ENCODE results near the gene DMXL1. TPM values are rescaled to one million over a fixed set of nuclear protein-coding genes. Genes with fewer than 3 reads are reported as not detected.

Gene DMXL1
- total RNA-seq, 1 donor from 2014 or later: 56.4 TPM

DNA sequence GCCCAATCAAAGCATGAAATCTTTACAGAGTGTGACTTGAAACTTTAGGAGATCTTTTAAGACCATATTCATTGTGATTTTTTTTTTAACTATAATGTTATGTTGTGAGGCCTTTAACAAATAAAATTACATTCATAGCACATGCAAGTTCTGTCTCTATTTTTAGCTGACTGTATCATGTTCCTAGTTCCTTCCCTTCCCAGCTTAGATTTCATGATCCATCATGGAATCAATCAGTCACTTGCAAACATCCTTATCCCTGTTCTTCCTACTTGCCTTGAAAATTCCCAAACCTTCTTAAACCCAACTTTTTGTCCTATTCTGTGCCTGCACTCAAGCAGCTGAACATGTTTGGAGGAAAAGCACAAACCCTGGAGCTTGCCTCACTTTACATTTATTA is 141.8 kb downstream of the DMXL1 start:
- Histone ChIP-seq H3K27ac (no peak overlapping the region), H3K27me3 (ENCODE audit: low read depth) (no peaks in the 10 kb centered on the region), H3K4me3 (no peak overlapping the region), H3K9me3 (no peaks in the 10 kb centered on the region), H3K4me1 (no peaks in the 10 kb centered on the region), H3K36me3 (peaks cover 9% of the 10 kb centered on the region)
- ATAC-seq: no peak
- TF ChIP-seq CTCF (IDR thresholded peaks at IDR 0.05): no peak
- intact Hi-C loops (cut with DNase I): no loop called here
- no peak for DNase-seq

DNA sequence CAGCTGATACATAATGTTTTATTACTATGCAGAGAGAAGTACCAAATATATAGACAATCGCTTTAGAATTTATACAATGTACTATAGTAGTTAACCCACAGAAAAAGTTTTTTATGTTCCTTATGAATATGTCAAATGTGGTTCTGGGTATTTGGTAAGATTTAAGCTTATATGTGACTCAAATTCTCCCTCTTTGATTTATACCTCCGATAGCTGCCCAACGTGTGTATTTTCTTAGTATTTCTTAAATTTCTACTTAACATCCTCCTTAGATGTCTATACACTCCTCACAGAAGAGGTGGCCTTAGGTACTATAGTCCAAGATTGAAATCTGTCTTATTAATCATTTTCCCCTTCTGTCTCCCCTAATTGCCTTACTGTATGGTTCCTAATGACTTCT is 146.3 kb downstream of the DMXL1 start:
- Histone ChIP-seq H3K4me1 (no peaks in the 10 kb centered on the region), H3K27ac (no peak overlapping the region), H3K36me3 (peaks cover 24% of the 10 kb centered on the region), H3K9me3 (no peaks in the 10 kb centered on the region), H3K27me3 (ENCODE audit: low read depth) (no peaks in the 10 kb centered on the region), H3K4me3 (no peak overlapping the region)
- ATAC-seq (no peak), DNase-seq (no peak)
- no peak for TF ChIP-seq CTCF (IDR thresholded peaks at IDR 0.05)
- intact Hi-C loops (cut with DNase I): no loop called here

DNA sequence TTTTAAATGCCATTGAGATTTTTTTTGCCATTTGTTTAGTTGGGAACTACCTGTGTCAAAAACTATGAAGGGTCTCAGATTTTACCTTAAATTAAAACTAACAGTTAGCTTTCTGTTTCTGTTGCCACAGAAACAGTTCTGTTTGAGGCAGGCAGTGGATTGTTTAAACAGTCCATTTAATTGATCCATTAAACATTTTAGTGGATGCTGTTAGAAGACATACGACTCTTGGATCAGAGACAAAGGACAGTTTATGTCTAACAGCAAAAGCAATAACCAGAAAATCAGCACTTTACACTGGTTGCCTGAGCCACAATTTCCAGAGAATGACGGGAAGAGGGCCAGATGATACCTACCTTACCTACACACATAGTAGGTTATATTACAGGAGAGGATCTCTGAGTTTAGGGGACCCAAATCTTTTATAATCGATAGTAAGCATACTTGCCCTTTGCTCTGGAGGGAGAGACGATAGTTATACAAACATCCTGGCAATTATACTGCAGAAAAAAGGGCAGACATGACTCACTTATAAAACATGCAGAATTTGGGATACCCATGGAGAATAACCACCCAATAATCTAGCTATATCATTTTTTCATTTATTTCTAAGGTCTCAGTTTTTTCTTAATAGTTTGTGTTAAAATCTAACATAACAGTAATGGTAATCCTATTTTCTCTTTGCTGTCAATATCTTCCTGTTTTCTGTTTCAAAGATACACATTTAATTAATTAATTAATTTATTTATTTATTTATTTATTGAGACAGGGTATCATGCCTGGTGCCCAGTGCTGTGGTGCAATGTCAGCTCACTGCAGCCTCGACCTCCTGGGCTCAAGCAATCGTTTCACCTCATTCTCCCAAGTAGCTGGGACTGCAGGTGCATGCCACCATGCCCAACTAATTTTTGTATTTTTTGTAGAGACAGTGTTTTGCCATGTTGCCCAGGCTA is 148.2 kb downstream of the DMXL1 start:
- intact Hi-C loops (cut with DNase I): no loop called here
- TF ChIP-seq CTCF (IDR thresholded peaks at IDR 0.05): no peak
- peaks cover 30% of the 10 kb centered on the region for H3K36me3 ChIP-seq
- H3K27me3 ChIP-seq (ENCODE audit: low read depth): no peaks in the 10 kb centered on the region
- no peak overlapping the region for H3K27ac ChIP-seq
- no peaks in the 10 kb centered on the region for H3K4me1 ChIP-seq
- no peak for DNase-seq
- H3K9me3 ChIP-seq: no peaks in the 10 kb centered on the region
- no peak for ATAC-seq
- H3K4me3 ChIP-seq: no peak overlapping the region

DNA sequence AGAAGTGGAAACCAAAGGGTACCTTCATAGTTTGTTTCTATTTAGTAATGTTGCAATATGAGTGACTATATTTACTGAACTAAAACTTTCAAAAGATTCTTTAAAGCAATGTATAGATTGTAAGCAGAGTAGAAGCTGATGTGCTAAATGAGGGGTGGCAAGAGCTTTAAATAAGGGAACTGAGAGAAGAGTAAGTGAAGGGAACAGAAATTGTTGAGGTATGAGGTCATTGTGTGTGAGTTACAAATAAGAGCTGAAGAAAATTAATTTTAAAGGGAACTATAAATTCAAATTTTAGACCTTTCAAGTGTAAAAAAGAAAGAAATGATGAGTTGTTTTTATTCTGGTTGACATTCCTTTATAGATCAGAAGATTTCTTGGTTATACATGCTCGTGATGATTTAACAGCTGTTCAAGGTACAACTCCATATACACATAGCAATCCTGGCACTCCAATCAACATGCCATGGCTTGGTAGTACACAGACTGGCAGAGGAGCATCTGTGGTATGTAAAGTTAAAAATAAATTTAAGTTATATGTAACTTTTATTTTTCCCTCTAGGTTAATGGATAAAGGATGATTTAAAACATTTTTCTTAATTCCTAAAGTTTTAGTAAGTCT is 149.8 kb downstream of the DMXL1 start:
- H3K9me3 ChIP-seq: no peaks in the 10 kb centered on the region
- DNase-seq (no peak), ATAC-seq (no peak)
- H3K27ac ChIP-seq: no peak overlapping the region
- H3K4me3 ChIP-seq: no peak overlapping the region
- no peaks in the 10 kb centered on the region for H3K4me1 ChIP-seq
- H3K27me3 ChIP-seq (ENCODE audit: low read depth): no peaks in the 10 kb centered on the region
- TF ChIP-seq CTCF (IDR thresholded peaks at IDR 0.05): no peak
- intact Hi-C loops (cut with DNase I): no loop called here
- peaks cover 44% of the 10 kb centered on the region for H3K36me3 ChIP-seq

DNA sequence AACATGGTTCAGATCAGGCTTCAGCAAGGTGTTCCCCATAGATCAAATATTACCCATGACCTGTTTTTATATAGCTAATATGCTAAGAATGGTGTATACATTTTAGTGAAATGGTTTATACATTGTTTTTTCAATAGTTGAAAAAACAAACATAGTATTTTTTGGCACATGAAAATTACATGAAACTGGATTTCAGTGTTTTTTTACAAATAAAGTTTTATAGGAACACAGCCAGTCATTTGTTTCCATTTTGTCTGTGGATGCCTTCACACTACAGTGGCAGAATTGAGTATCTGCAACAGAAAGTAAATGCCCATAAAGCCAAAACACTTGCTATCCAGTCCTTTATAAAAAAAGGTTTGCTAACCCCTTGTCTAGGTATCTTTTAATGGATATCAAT is 150.4 kb downstream of the DMXL1 start:
- ATAC-seq (no peak), DNase-seq (no peak)
- Histone ChIP-seq H3K36me3 (peaks cover 50% of the 10 kb centered on the region), H3K4me3 (no peak overlapping the region), H3K27me3 (ENCODE audit: low read depth) (no peaks in the 10 kb centered on the region), H3K9me3 (no peaks in the 10 kb centered on the region), H3K4me1 (no peaks in the 10 kb centered on the region), H3K27ac (no peak overlapping the region)
- no peak for TF ChIP-seq CTCF (IDR thresholded peaks at IDR 0.05)
- intact Hi-C loops (cut with DNase I): no loop called here
